ENCODE results near the gene NFIB. TPM values are rescaled to one million over a fixed set of nuclear protein-coding genes. Genes with fewer than 3 reads are reported as not detected.
A peak's percentile ranks its signal among the peaks of the same experiment; 100 is the strongest.

The NFIB gene
- total RNA-seq, 1 experiment from 2014 or later = 0.61 TPM

DNA sequence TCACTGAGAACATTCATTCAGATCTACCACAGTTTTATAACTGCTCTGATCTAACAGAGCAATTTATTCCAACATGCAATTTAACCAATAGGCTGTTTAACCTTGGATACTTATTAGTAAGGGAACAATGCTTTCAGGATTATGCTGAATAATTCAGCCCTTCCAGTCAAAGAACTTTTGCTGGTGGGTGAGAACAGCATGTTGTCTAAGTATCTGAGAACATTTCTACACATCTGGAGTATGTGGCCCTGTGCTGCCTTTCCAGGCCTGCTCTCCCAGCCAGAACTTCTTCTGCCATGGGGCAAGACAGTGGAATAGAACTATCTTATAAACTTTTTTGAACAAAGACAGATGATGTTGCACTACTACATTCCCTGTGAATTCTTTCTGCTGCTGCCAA is 55.8 kb downstream of the NFIB start:
- Mint-ChIP-seq H3K9me3 (ENCODE audit: unreplicated experiment) (no peaks in the 10 kb centered on the region), H3K4me3 (ENCODE audit: unreplicated experiment) (no peak overlapping the region), H3K27me3 (ENCODE audit: insufficient read depth, unreplicated experiment) (no peaks in the 10 kb centered on the region), H3K36me3 (ENCODE audit: insufficient read depth, unreplicated experiment) (no peaks in the 10 kb centered on the region), H3K27ac (ENCODE audit: unreplicated experiment) (no peak overlapping the region), H3K4me1 (ENCODE audit: low read depth, unreplicated experiment) (no peaks in the 10 kb centered on the region)
- H3K36me3 ChIP-seq (ENCODE audit: control insufficient read depth, insufficient read depth, low read length) = no peaks in the 10 kb centered on the region
- no peaks in the 10 kb centered on the region for H3K4me1 ChIP-seq
- no TSS peak for BruUV-seq (replicated peaks)
- intact Hi-C loops (cut with micrococcal nuclease; ENCODE audit: unreplicated experiment) = no loop called here
- CTCF ChIA-PET = no interaction called here
- H3K9me3 ChIP-seq = no peaks in the 10 kb centered on the region
- no peak for DNase-seq
- TF ChIP-seq CTCF (IDR thresholded peaks at IDR 0.05; ENCODE audit: insufficient read depth in 1 of 2, low read depth in 1 of 2, low read length in 1 of 2, severe bottlenecking in 1 of 2, unreplicated experiment in 1 of 2) = no peak
- no peaks in the 10 kb centered on the region for H3K27me3 ChIP-seq (replicated peaks; ENCODE audit: control insufficient read depth, insufficient read depth, low read length)
- POLR2A ChIA-PET = no interaction called here
- H3K4me3 ChIP-seq (ENCODE audit: low read depth, low read length) = no peak overlapping the region

DNA sequence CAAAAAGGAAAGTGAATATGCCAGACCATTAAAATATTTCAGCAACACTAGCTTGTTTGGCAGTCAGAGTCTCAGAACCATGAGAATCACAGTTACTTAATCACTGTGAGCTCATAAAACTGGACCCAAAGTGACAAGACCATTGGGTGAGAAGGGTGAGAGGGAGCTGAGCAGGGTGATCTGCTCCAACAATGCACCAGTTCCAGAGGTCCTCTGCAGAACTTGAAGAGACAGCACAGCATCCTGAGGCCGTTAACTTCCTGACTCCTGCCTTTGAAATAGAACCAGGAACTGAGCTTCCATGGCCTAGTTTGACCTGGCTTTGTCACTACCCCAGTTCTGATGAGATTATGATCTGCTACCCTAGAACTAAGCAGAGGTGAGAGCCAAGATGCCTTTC is 57.4 kb downstream of the NFIB start:
- Mint-ChIP-seq H3K4me1 (ENCODE audit: low read depth, unreplicated experiment) (no peaks in the 10 kb centered on the region), H3K9me3 (ENCODE audit: unreplicated experiment) (no peaks in the 10 kb centered on the region), H3K27ac (ENCODE audit: unreplicated experiment) (no peak overlapping the region), H3K27me3 (ENCODE audit: insufficient read depth, unreplicated experiment) (no peaks in the 10 kb centered on the region), H3K4me3 (ENCODE audit: unreplicated experiment) (no peak overlapping the region), H3K36me3 (ENCODE audit: insufficient read depth, unreplicated experiment) (no peaks in the 10 kb centered on the region)
- no TSS peak for BruUV-seq (replicated peaks)
- CTCF ChIA-PET = no interaction called here
- Histone ChIP-seq H3K27me3 (replicated peaks; ENCODE audit: control insufficient read depth, insufficient read depth, low read length) (no peaks in the 10 kb centered on the region), H3K4me1 (no peaks in the 10 kb centered on the region), H3K9me3 (no peaks in the 10 kb centered on the region), H3K36me3 (ENCODE audit: control insufficient read depth, insufficient read depth, low read length) (no peaks in the 10 kb centered on the region), H3K4me3 (ENCODE audit: low read depth, low read length) (no peak overlapping the region)
- DNase-seq = no peak
- no peak for TF ChIP-seq CTCF (IDR thresholded peaks at IDR 0.05; ENCODE audit: insufficient read depth in 1 of 2, low read depth in 1 of 2, low read length in 1 of 2, severe bottlenecking in 1 of 2, unreplicated experiment in 1 of 2)
- intact Hi-C loops (cut with micrococcal nuclease; ENCODE audit: unreplicated experiment) = no loop called here
- POLR2A ChIA-PET = no interaction called here

GRCh38 chr9:14251154-14252071 is 62.5 kb downstream of the NFIB start:
- intact Hi-C loops (cut with micrococcal nuclease; ENCODE audit: unreplicated experiment) = loop anchor here (1.0 to 2.0 kb wide), 2 partner anchors 31 to 71 kb away; no protein-coding TSS in a partner anchor
- Histone ChIP-seq H3K4me1 (peaks cover 15% of the 10 kb centered on the region), H3K27me3 (replicated peaks; ENCODE audit: control insufficient read depth, insufficient read depth, low read length) (no peaks in the 10 kb centered on the region), H3K4me3 (ENCODE audit: low read depth, low read length) (no peak overlapping the region), H3K36me3 (ENCODE audit: control insufficient read depth, insufficient read depth, low read length) (no peaks in the 10 kb centered on the region), H3K9me3 (no peaks in the 10 kb centered on the region)
- H3K9me3 Mint-ChIP-seq (ENCODE audit: unreplicated experiment) = no peaks in the 10 kb centered on the region
- no peak overlapping the region for H3K4me3 Mint-ChIP-seq (ENCODE audit: unreplicated experiment)
- peak; percentile 74 to 76 for DNase-seq
- peak in 1 of 2 experiments; percentile 11 for TF ChIP-seq CTCF (IDR thresholded peaks at IDR 0.05; ENCODE audit: insufficient read depth in 1 of 2, low read depth in 1 of 2, low read length in 1 of 2, severe bottlenecking in 1 of 2, unreplicated experiment in 1 of 2)
- peaks cover 6% of the 10 kb centered on the region for H3K36me3 Mint-ChIP-seq (ENCODE audit: insufficient read depth, unreplicated experiment)
- ChIA-PET POLR2A (no interaction called here), CTCF (no interaction called here)
- no TSS peak for BruUV-seq (replicated peaks)
- no peak overlapping the region for H3K27ac Mint-ChIP-seq (ENCODE audit: unreplicated experiment)
- H3K27me3 Mint-ChIP-seq (ENCODE audit: insufficient read depth, unreplicated experiment) = no peaks in the 10 kb centered on the region
- peaks cover 7% of the 10 kb centered on the region for H3K4me1 Mint-ChIP-seq (ENCODE audit: low read depth, unreplicated experiment)
